ENCODE results near the gene LMAN1.

DNA sequence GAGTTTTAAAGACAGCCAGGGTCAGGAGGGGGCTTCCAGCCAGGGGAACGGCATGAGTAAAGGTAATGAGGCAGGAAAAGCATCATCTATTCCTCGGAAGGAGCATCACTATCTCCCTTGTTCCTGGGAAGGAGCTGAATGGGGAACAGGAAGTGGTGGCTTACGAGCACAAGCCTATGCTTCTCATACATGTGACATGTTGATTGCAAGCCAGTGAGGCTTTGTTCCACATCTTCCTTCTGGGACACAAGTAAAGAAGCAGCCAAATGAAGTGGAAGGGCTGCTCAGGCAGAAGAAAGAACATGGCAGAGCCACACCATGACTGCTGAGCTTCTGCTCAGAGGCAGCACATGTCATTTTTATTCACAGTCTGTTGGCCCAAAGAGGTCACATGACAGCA is 15.1 kb upstream of the LMAN1 start:
- TF ChIP-seq, protein P1, sequence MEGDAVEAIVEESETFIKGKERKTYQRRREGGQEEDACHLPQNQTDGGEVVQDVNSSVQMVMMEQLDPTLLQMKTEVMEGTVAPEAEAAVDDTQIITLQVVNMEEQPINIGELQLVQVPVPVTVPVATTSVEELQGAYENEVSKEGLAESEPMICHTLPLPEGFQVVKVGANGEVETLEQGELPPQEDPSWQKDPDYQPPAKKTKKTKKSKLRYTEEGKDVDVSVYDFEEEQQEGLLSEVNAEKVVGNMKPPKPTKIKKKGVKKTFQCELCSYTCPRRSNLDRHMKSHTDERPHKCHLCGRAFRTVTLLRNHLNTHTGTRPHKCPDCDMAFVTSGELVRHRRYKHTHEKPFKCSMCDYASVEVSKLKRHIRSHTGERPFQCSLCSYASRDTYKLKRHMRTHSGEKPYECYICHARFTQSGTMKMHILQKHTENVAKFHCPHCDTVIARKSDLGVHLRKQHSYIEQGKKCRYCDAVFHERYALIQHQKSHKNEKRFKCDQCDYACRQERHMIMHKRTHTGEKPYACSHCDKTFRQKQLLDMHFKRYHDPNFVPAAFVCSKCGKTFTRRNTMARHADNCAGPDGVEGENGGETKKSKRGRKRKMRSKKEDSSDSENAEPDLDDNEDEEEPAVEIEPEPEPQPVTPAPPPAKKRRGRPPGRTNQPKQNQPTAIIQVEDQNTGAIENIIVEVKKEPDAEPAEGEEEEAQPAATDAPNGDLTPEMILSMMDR (IDR thresholded peaks at IDR 0.05), result no peak
- TF ChIP-seq POLR2A (IDR thresholded peaks at IDR 0.05), result no peak
